ENCODE measurements around the gene PEAK1. TPM values are rescaled to one million over a fixed set of nuclear protein-coding genes. Genes with fewer than 3 reads are reported as not detected.

Gene PEAK1
- total RNA-seq, 2 experiments from 2014 or later, result 9.2 to 11.0 TPM

DNA sequence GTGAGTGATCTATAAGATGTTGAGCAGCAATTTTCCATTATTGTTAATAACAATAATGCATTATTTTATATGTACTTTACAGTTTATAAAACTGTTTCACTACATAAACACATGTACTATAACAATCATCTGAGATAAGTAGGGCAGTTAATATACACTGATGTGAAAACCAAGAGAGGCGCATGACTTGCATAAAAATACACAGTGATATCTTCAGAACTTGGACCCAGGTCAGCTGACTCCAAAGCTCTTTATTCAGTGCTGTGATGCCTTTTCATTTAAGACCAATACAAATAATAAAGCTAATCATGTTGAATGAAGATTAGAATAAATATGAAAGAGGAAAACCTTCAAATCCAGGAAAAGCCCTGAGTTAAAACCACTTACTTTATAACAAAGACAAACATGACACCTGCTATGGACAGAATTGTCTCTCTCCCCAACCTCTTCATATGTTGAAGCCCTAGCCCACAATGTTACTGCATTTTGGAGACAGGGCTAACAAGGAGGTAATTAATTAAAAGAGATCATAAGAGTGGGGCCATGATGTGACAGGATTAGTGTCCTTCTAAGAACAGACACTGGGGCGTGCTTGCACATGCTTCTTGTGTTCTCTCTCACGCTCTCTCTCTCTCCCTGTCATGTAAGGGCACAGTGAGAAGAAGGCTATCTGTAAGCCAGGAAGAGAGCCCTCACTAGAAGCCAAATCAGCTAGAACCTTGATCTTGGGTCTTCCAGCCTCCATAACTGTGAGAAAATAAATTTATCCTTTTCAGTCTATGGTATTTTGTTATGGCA is 293.2 kb downstream of the PEAK1 start:
- intact Hi-C loops (cut with DNase I, micrococcal nuclease), result no loop called here
- Mint-ChIP-seq H3K9me3 (no peaks in the 10 kb centered on the region), H3K36me3 (ENCODE audit: low read depth) (peaks cover 5% of the 10 kb centered on the region), H3K4me3 (no peak overlapping the region), H3K27me3 (no peaks in the 10 kb centered on the region), H3K27ac (no peak overlapping the region), H3K4me1 (ENCODE audit: low read depth) (no peaks in the 10 kb centered on the region)
- no peaks in the 10 kb centered on the region for H3K4me1 ChIP-seq (ENCODE audit: insufficient read depth, low read length)
- ATAC-seq (ENCODE audit: poor library complexity) (no peak), DNase-seq (no peak)
- no peaks in the 10 kb centered on the region for H3K27me3 ChIP-seq (ENCODE audit: control insufficient read depth in 1 of 2, insufficient read depth in 2 of 2, low read length in 2 of 2)
- H3K9me3 ChIP-seq (ENCODE audit: control insufficient read depth in 1 of 2, insufficient read depth in 1 of 2, low read length in 2 of 2), result no peaks in the 10 kb centered on the region
- ChIA-PET POLR2A (no interaction called here), CTCF (interaction anchor here (1.4 kb wide), 1 partner anchor 417 kb away, joined by 3 read pairs; no protein-coding TSS in a partner anchor)
- no peak overlapping the region for H3K4me3 ChIP-seq (ENCODE audit: low read length)
- H3K36me3 ChIP-seq (ENCODE audit: insufficient read depth, low read length), result no peaks in the 10 kb centered on the region
- TF ChIP-seq, protein P1, sequence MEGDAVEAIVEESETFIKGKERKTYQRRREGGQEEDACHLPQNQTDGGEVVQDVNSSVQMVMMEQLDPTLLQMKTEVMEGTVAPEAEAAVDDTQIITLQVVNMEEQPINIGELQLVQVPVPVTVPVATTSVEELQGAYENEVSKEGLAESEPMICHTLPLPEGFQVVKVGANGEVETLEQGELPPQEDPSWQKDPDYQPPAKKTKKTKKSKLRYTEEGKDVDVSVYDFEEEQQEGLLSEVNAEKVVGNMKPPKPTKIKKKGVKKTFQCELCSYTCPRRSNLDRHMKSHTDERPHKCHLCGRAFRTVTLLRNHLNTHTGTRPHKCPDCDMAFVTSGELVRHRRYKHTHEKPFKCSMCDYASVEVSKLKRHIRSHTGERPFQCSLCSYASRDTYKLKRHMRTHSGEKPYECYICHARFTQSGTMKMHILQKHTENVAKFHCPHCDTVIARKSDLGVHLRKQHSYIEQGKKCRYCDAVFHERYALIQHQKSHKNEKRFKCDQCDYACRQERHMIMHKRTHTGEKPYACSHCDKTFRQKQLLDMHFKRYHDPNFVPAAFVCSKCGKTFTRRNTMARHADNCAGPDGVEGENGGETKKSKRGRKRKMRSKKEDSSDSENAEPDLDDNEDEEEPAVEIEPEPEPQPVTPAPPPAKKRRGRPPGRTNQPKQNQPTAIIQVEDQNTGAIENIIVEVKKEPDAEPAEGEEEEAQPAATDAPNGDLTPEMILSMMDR (IDR thresholded peaks at IDR 0.05), result no peak
- no peak overlapping the region for H3K27ac ChIP-seq (ENCODE audit: low read depth in 1 of 2, low read length in 2 of 2)

DNA sequence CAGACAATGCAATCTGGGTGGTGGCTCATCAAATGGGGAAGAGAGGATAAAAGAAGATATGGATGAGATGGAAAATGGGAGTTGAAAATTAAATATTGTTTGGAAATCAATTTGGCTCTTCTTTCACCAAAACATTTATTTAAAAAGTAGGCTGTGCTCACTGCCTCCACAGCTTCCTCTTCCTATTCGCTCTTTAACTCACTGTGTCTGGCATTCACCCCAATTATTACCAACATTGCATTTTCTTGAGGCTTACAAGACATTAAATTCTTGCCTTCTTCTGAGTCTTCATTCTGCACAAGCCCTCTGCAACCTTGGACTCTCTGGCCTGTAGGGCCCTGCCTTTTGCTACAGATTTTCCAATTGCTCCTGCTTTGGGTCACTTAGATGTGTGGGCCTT is 296.1 kb downstream of the PEAK1 start:
- ChIA-PET POLR2A (no interaction called here), CTCF (no interaction called here)
- no peak overlapping the region for H3K4me3 ChIP-seq (ENCODE audit: low read length)
- TF ChIP-seq, protein P1 (IDR thresholded peaks at IDR 0.05), result no peak
- intact Hi-C loops (cut with DNase I, micrococcal nuclease), result no loop called here
- DNase-seq, result no peak
- no peak for ATAC-seq (ENCODE audit: poor library complexity)
- H3K9me3 ChIP-seq (ENCODE audit: control insufficient read depth in 1 of 2, insufficient read depth in 1 of 2, low read length in 2 of 2), result no peaks in the 10 kb centered on the region
- no peaks in the 10 kb centered on the region for H3K36me3 Mint-ChIP-seq (ENCODE audit: low read depth)
- no peak overlapping the region for H3K4me3 Mint-ChIP-seq
- H3K4me1 Mint-ChIP-seq (ENCODE audit: low read depth), result no peaks in the 10 kb centered on the region
- no peaks in the 10 kb centered on the region for H3K27me3 ChIP-seq (ENCODE audit: control insufficient read depth in 1 of 2, insufficient read depth in 2 of 2, low read length in 2 of 2)
- no peaks in the 10 kb centered on the region for H3K36me3 ChIP-seq (ENCODE audit: insufficient read depth, low read length)
- no peak overlapping the region for H3K27ac Mint-ChIP-seq
- H3K9me3 Mint-ChIP-seq, result no peaks in the 10 kb centered on the region
- H3K27me3 Mint-ChIP-seq, result no peaks in the 10 kb centered on the region
- H3K27ac ChIP-seq (ENCODE audit: low read depth in 1 of 2, low read length in 2 of 2), result no peak overlapping the region
- H3K4me1 ChIP-seq (ENCODE audit: insufficient read depth, low read length), result peaks cover 3% of the 10 kb centered on the region

DNA sequence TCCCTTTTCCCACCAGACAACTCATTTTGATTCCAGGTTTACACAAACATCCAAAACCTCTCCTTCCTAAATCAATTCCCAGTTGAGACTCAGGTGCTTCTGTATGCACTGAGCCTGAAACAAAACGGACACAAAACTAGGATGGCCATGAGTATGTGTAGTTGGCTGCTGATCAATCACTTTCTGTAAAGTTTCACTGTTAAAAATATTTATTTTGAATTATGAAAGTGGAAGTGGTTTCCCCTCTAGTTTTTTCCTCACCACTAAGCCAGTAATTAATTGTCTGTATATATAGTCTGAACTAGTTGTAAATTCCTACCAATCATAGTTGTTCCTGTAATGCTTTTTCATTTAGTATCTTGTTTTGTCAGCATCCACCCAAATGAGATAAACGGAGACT is 297.3 kb downstream of the PEAK1 start:
- Mint-ChIP-seq H3K27ac (no peak overlapping the region), H3K4me3 (no peak overlapping the region), H3K36me3 (ENCODE audit: low read depth) (no peaks in the 10 kb centered on the region), H3K27me3 (no peaks in the 10 kb centered on the region), H3K9me3 (no peaks in the 10 kb centered on the region), H3K4me1 (ENCODE audit: low read depth) (no peaks in the 10 kb centered on the region)
- TF ChIP-seq, protein P1 (IDR thresholded peaks at IDR 0.05), result no peak
- Histone ChIP-seq H3K9me3 (ENCODE audit: control insufficient read depth in 1 of 2, insufficient read depth in 1 of 2, low read length in 2 of 2) (no peaks in the 10 kb centered on the region), H3K4me1 (ENCODE audit: insufficient read depth, low read length) (peaks cover 4% of the 10 kb centered on the region), H3K4me3 (ENCODE audit: low read length) (no peak overlapping the region), H3K27me3 (ENCODE audit: control insufficient read depth in 1 of 2, insufficient read depth in 2 of 2, low read length in 2 of 2) (no peaks in the 10 kb centered on the region), H3K27ac (ENCODE audit: low read depth in 1 of 2, low read length in 2 of 2) (no peak overlapping the region), H3K36me3 (ENCODE audit: insufficient read depth, low read length) (no peaks in the 10 kb centered on the region)
- ATAC-seq (ENCODE audit: poor library complexity) (no peak), DNase-seq (no peak)
- ChIA-PET POLR2A (no interaction called here), CTCF (no interaction called here)
- intact Hi-C loops (cut with DNase I, micrococcal nuclease), result no loop called here

Data from CD4-positive, alpha-beta T cell (primary cell).